CD4-positive, alpha-beta T cell treated with Interleukin-4 for 4 hours (primary cell): Measurements from ENCODE around the gene PTPRU.
"Not testable (repeated sequence)": the region's sequence is repeated elsewhere in the genome, so short reads cannot be mapped to it uniquely, and the experiment has no call there.

Experiments used
- DNase-seq: peaks from one replicate; pipeline ENCODE4 v3.0.0-alpha.2; 2020

PTPRU gene

GRCh38 chr1:29298246-29298645 lies 61.9 kb downstream of the PTPRU start:
- DNase-seq: no peak

GRCh38 chr1:29299446-29299845 lies 63.1 kb downstream of the PTPRU start:
- DNase-seq: no peak

- not testable (repeated sequence) for DNase-seq
Observed at GRCh38 chr1:29301732-29302131, 65.4 kb downstream of the PTPRU start.

GRCh38 chr1:29303201-29304024 lies 67.1 kb downstream of the PTPRU start:
- no peak for DNase-seq

GRCh38 chr1:29304025-29304684 lies 67.8 kb downstream of the PTPRU start:
- no peak for DNase-seq

- no peak for DNase-seq
Observed at GRCh38 chr1:29305943-29306342, 69.6 kb downstream of the PTPRU start.

GRCh38 chr1:29306471-29307140 lies 70.3 kb downstream of the PTPRU start:
- DNase-seq: no peak

GRCh38 chr1:29309075-29309474 lies 72.8 kb downstream of the PTPRU start:
- no peak for DNase-seq

- no peak for DNase-seq
Observed at GRCh38 chr1:29309621-29310020, 73.3 kb downstream of the PTPRU start.

- no peak for DNase-seq
Observed at GRCh38 chr1:29310616-29311180, 74.4 kb downstream of the PTPRU start.

- DNase-seq: no peak
Observed at GRCh38 chr1:29311352-29312030, 75.2 kb downstream of the PTPRU start.

GRCh38 chr1:29312469-29313461 lies 76.4 kb downstream of the PTPRU start:
- no peak for DNase-seq

- not testable (repeated sequence) for DNase-seq
Observed at GRCh38 chr1:29314685-29315084, 78.4 kb downstream of the PTPRU start.

GRCh38 chr1:29315262-29315661 lies 78.9 kb downstream of the PTPRU start:
- no peak for DNase-seq

GRCh38 chr1:29315876-29316275 lies 79.6 kb downstream of the PTPRU start:
- no peak for DNase-seq

GRCh38 chr1:29317063-29317915 lies 81.0 kb downstream of the PTPRU start:
- DNase-seq: no peak

GRCh38 chr1:29317916-29318530 lies 81.7 kb downstream of the PTPRU start:
- DNase-seq: no peak

- DNase-seq: no peak
Observed at GRCh38 chr1:29318724-29319123, 82.4 kb downstream of the PTPRU start.

GRCh38 chr1:29319300-29320110 lies 83.2 kb downstream of the PTPRU start:
- no peak for DNase-seq
